ENCODE results near the gene FAIM2. TPM values are rescaled to one million over a fixed set of nuclear protein-coding genes. Genes with fewer than 3 reads are reported as not detected.

Gene FAIM2
- total RNA-seq, 1 donor from 2014 or later, result 0.18 TPM

GRCh38 chr12:49950273-49951251, 46.9 kb upstream of the FAIM2 start, which contains the start of gene AQP2:
AQP2 (plus strand) TSS chr12:49950737; CDS start chr12:49950831, 94 bp downstream.
- Mint-ChIP-seq H3K27me3 (ENCODE audit: low read depth, unreplicated experiment) (peaks cover 51% of the 10 kb centered on the region), H3K36me3 (ENCODE audit: low read depth, unreplicated experiment) (no peaks in the 10 kb centered on the region), H3K4me3 (ENCODE audit: unreplicated experiment) (no peak within 1 kb of the TSS), H3K9me3 (ENCODE audit: unreplicated experiment) (no peaks in the 10 kb centered on the region), H3K4me1 (ENCODE audit: low read depth, unreplicated experiment) (peaks cover under 1% of the 10 kb centered on the region), H3K27ac (ENCODE audit: unreplicated experiment) (no peak within 1 kb of the TSS)
- Histone ChIP-seq H3K36me3 (ENCODE audit: insufficient read depth, low read length) (no peaks in the 10 kb centered on the region), H3K4me2 (ENCODE audit: low read length) (no peak within 1 kb of the TSS), H3K27me3 (ENCODE audit: insufficient read depth, low read length) (peaks cover 26% of the 10 kb centered on the region), H3K9ac (ENCODE audit: low read length) (no peak within 1 kb of the TSS), H3K27ac (ENCODE audit: low read depth, low read length) (no peak within 1 kb of the TSS), H3K79me2 (ENCODE audit: insufficient read depth, low read length) (no peaks in the 10 kb centered on the region), H3K4me1 (ENCODE audit: insufficient read depth, low read length) (no peaks in the 10 kb centered on the region), H3K9me3 (ENCODE audit: insufficient read depth, low read depth, low read length) (no peaks in the 10 kb centered on the region), H4K20me1 (ENCODE audit: insufficient read depth, low read length) (no peaks in the 10 kb centered on the region), H2AFZ (ENCODE audit: low read depth, low read length) (no peak within 1 kb of the TSS), H3K4me3 (ENCODE audit: insufficient read depth, low read depth, low read length) (no peak within 1 kb of the TSS)
- TF ChIP-seq CTCF (IDR thresholded peaks at IDR 0.05; ENCODE audit: insufficient read depth, low read depth, low read length) (no peak), EZH2 (IDR thresholded peaks at IDR 0.05; ENCODE audit: insufficient read depth, low read length) (no peak)
- FAIRE-seq, result no peak
- DNase-seq (ENCODE audit: low read depth), result no peak

- H3K4me3 Mint-ChIP-seq (ENCODE audit: unreplicated experiment), result no peak overlapping the region
- no peak overlapping the region for H3K9ac ChIP-seq (ENCODE audit: low read length)
- H3K4me1 Mint-ChIP-seq (ENCODE audit: low read depth, unreplicated experiment), result peaks cover 3% of the 10 kb centered on the region
- FAIRE-seq, result no peak
- H3K79me2 ChIP-seq (ENCODE audit: insufficient read depth, low read length), result no peaks in the 10 kb centered on the region
- H3K9me3 ChIP-seq (ENCODE audit: insufficient read depth, low read depth, low read length), result no peaks in the 10 kb centered on the region
- no peak overlapping the region for H3K4me3 ChIP-seq (ENCODE audit: insufficient read depth, low read depth, low read length)
- no peaks in the 10 kb centered on the region for H3K36me3 Mint-ChIP-seq (ENCODE audit: low read depth, unreplicated experiment)
- H4K20me1 ChIP-seq (ENCODE audit: insufficient read depth, low read length), result no peaks in the 10 kb centered on the region
- H3K27me3 Mint-ChIP-seq (ENCODE audit: low read depth, unreplicated experiment), result peaks cover 53% of the 10 kb centered on the region
- TF ChIP-seq CTCF (IDR thresholded peaks at IDR 0.05; ENCODE audit: insufficient read depth, low read depth, low read length) (no peak), EZH2 (IDR thresholded peaks at IDR 0.05; ENCODE audit: insufficient read depth, low read length) (no peak)
- H3K36me3 ChIP-seq (ENCODE audit: insufficient read depth, low read length), result no peaks in the 10 kb centered on the region
- no peak overlapping the region for H3K27ac ChIP-seq (ENCODE audit: low read depth, low read length)
- no peak overlapping the region for H3K27ac Mint-ChIP-seq (ENCODE audit: unreplicated experiment)
- no peak overlapping the region for H2AFZ ChIP-seq (ENCODE audit: low read depth, low read length)
- no peak overlapping the region for H3K4me2 ChIP-seq (ENCODE audit: low read length)
- peaks cover 19% of the 10 kb centered on the region for H3K27me3 ChIP-seq (ENCODE audit: insufficient read depth, low read length)
- DNase-seq (ENCODE audit: low read depth), result no peak
- H3K4me1 ChIP-seq (ENCODE audit: insufficient read depth, low read length), result peaks cover 3% of the 10 kb centered on the region
- no peaks in the 10 kb centered on the region for H3K9me3 Mint-ChIP-seq (ENCODE audit: unreplicated experiment)
Measured at GRCh38 chr12:49949866-49950265, 46.2 kb upstream of the FAIM2 start.
